NCI-H1048 (cell line): Measurements from ENCODE around the gene WNT3.

Experiments
- DNase-seq: peaks from one replicate; lab custom pipeline; 2025; lab: John Stamatoyannopoulos, UW

Gene WNT3

GRCh38 chr17:46836500-46836899 is 18.0 kb upstream of the WNT3 start:
- DNase-seq = no peak

- no peak for DNase-seq
Observed at GRCh38 chr17:46834846-46835245, 16.4 kb upstream of the WNT3 start.

- DNase-seq = no peak
Observed at GRCh38 chr17:46833840-46834208, 15.3 kb upstream of the WNT3 start.

- no peak for DNase-seq
Observed at GRCh38 chr17:46832945-46833839, 14.7 kb upstream of the WNT3 start.

- DNase-seq = no peak
Observed at GRCh38 chr17:46832331-46832821, 13.9 kb upstream of the WNT3 start.

GRCh38 chr17:46831573-46832330 is 13.3 kb upstream of the WNT3 start:
- DNase-seq = no peak

GRCh38 chr17:46827274-46827673 is 8.8 kb upstream of the WNT3 start:
- DNase-seq = no peak

GRCh38 chr17:46826116-46826515 is 7.6 kb upstream of the WNT3 start:
- DNase-seq = no peak

GRCh38 chr17:46823657-46824056 is 5.2 kb upstream of the WNT3 start:
- DNase-seq = no peak

GRCh38 chr17:46822388-46822921 is 4.0 kb upstream of the WNT3 start:
- no peak for DNase-seq

- DNase-seq = no peak
Observed at GRCh38 chr17:46821482-46822387, 3.2 kb upstream of the WNT3 start.

- no peak for DNase-seq
Observed at GRCh38 chr17:46820592-46821450, 2.3 kb upstream of the WNT3 start.

- DNase-seq = no peak
Observed at GRCh38 chr17:46819906-46820351, 1.4 kb upstream of the WNT3 start.

- no peak for DNase-seq
Observed at GRCh38 chr17:46818929-46819859, 702 bp upstream of the WNT3 start.

GRCh38 chr17:46817901-46818209 is 637 bp downstream of the WNT3 start:
- DNase-seq = no peak

- no peak for DNase-seq
Observed at GRCh38 chr17:46817151-46817900, 1.2 kb downstream of the WNT3 start.

GRCh38 chr17:46815474-46816353 is 2.8 kb downstream of the WNT3 start:
- no peak for DNase-seq

GRCh38 chr17:46814446-46814845 is 4.0 kb downstream of the WNT3 start:
- no peak for DNase-seq
